CD4-positive, alpha-beta T cell treated with Interleukin-1 beta for 1 hour (primary cell): ENCODE measurements around the gene SMARCD1.
A peak's percentile ranks its signal among the peaks of the same experiment; 100 is the strongest.
"Not testable (repeated sequence)": the region's sequence is repeated elsewhere in the genome, so short reads cannot be mapped to it uniquely, and the experiment has no call there.

Source experiments
- DNase-seq, 2 donors: peaks; one replicate each; pipeline ENCODE4 v3.0.0-alpha.2; 2020 to 2022

The SMARCD1 gene

GRCh38 chr12:50078281-50078680 is 6.9 kb upstream of the SMARCD1 start:
- DNase-seq: no peak

GRCh38 chr12:50079771-50080170 is 5.4 kb upstream of the SMARCD1 start:
- no peak for DNase-seq

- DNase-seq: no peak
Observed at GRCh38 chr12:50081096-50081808, 3.9 kb upstream of the SMARCD1 start.

- DNase-seq: no peak
Observed at GRCh38 chr12:50082644-50083043, 2.5 kb upstream of the SMARCD1 start.

- DNase-seq: no peak
Observed at GRCh38 chr12:50083301-50083700, 1.8 kb upstream of the SMARCD1 start.

- not testable (repeated sequence) for DNase-seq
Observed at GRCh38 chr12:50084409-50084774, 750 bp upstream of the SMARCD1 start.

GRCh38 chr12:50085615-50086072 is 502 bp downstream of the SMARCD1 start:
- DNase-seq: no peak

- DNase-seq: no peak
Observed at GRCh38 chr12:50086148-50086547, 1.0 kb downstream of the SMARCD1 start.

- DNase-seq: no peak
Observed at GRCh38 chr12:50087151-50087550, 2.0 kb downstream of the SMARCD1 start.

- no peak for DNase-seq
Observed at GRCh38 chr12:50087995-50088394, 2.9 kb downstream of the SMARCD1 start.

GRCh38 chr12:50088577-50089335 is 3.6 kb downstream of the SMARCD1 start:
- peak; percentile 55 to 74 for DNase-seq

- no peak for DNase-seq
Observed at GRCh38 chr12:50089730-50090129, 4.6 kb downstream of the SMARCD1 start.

- DNase-seq: no peak
Observed at GRCh38 chr12:50090391-50090790, 5.2 kb downstream of the SMARCD1 start.

- DNase-seq: no peak
Observed at GRCh38 chr12:50097952-50098351, 12.8 kb downstream of the SMARCD1 start.

GRCh38 chr12:50099302-50100008 is 14.3 kb downstream of the SMARCD1 start:
- no peak for DNase-seq

- no peak for DNase-seq
Observed at GRCh38 chr12:50100561-50100960, 15.4 kb downstream of the SMARCD1 start.

GRCh38 chr12:50101663-50102062 is 16.5 kb downstream of the SMARCD1 start:
- DNase-seq: no peak

- DNase-seq: no peak
Observed at GRCh38 chr12:50102131-50102531, 17.0 kb downstream of the SMARCD1 start.

- no peak for DNase-seq
Observed at GRCh38 chr12:50102646-50103309, 17.6 kb downstream of the SMARCD1 start.

GRCh38 chr12:50103351-50103750 is 18.2 kb downstream of the SMARCD1 start:
- no peak for DNase-seq

GRCh38 chr12:50103767-50104321 is 18.7 kb downstream of the SMARCD1 start, which contains the start of gene GPD1:
GPD1 (plus strand) TSS chr12:50104008; CDS start chr12:50104051, 43 bp downstream.
- DNase-seq: no peak
